C4-2B (cell line): ENCODE measurements around the gene MYLK.

Experiments used
- H3K27ac ChIP-seq: fragments of 450-650 bp; 2 replicates; pipeline ENCODE4 v1.5.1; 2017
- CTCF ChIP-seq: fragments of 450-650 bp; conservative IDR thresholded peaks from 2 replicates; pipeline ENCODE4 v1.5.1; 2017; ENCODE audit warnings: mild to moderate bottlenecking
- ZFX ChIP-seq: fragments of 450-650 bp; IDR thresholded peaks from 2 replicates; pipeline ENCODE4 v1.6.1; 2017

Gene MYLK

GRCh38 chr3:123813876-123814275 lies 70.3 kb downstream of the MYLK start:
- no peak for TF ChIP-seq CTCF
- no peak for TF ChIP-seq ZFX
- no peak overlapping the region for H3K27ac ChIP-seq

GRCh38 chr3:123809597-123809996 lies 74.5 kb downstream of the MYLK start:
- no peak overlapping the region for H3K27ac ChIP-seq
- TF ChIP-seq CTCF (no peak), ZFX (no peak)

GRCh38 chr3:123808812-123809211 lies 75.3 kb downstream of the MYLK start:
- TF ChIP-seq CTCF (no peak), ZFX (no peak)
- no peak overlapping the region for H3K27ac ChIP-seq

- TF ChIP-seq CTCF: no peak
- no peak for TF ChIP-seq ZFX
- H3K27ac ChIP-seq: no peak overlapping the region
These were observed 76.3 kb downstream of the MYLK start for GRCh38 chr3:123807820-123808219.

- H3K27ac ChIP-seq: no peak overlapping the region
- no peak for TF ChIP-seq CTCF
- no peak for TF ChIP-seq ZFX
These were observed 78.6 kb downstream of the MYLK start for GRCh38 chr3:123805504-123805903.

- H3K27ac ChIP-seq: no peak overlapping the region
- TF ChIP-seq CTCF (no peak), ZFX (no peak)
These were observed 79.0 kb downstream of the MYLK start for GRCh38 chr3:123805101-123805500.

GRCh38 chr3:123804676-123805075 lies 79.5 kb downstream of the MYLK start:
- TF ChIP-seq ZFX (no peak), CTCF (no peak)
- H3K27ac ChIP-seq: no peak overlapping the region
